ENCODE results near the gene SEPTIN1. TPM values are rescaled to one million over a fixed set of nuclear protein-coding genes. Genes with fewer than 3 reads are reported as not detected.

SEPTIN1 gene
- total and polyA plus RNA-seq, 8 donors, result 2.5 to 6.3 (median 3.1) TPM

Other genes with a start within 250 kb of the SEPTIN1 start
- 100 to 1,000 TPM in 1 of 2 donors, 10 to 100 TPM in 1; 29.3 to 172 TPM for gene CORO1A, start 199.0 kb downstream of the SEPTIN1 start, total RNA-seq
- 10 to 100 TPM; 16.0 to 24.4 (median 17.9) TPM for gene CORO1A, start 199.0 kb downstream of the SEPTIN1 start, polyA plus RNA-seq (ENCODE audit: insufficient read length in 6 of 6)
- 100 to 1,000 TPM in 1 of 2 donors, 10 to 100 TPM in 1; 59.3 to 101 TPM for gene BOLA2B, start 188.9 kb downstream of the SEPTIN1 start, total RNA-seq
- 10 to 100 TPM; 12.0 to 30.4 (median 22.3) TPM for gene BOLA2B, start 188.9 kb downstream of the SEPTIN1 start, polyA plus RNA-seq (ENCODE audit: insufficient read length in 6 of 6)
- gene SLX1A, start 188.7 kb downstream of the SEPTIN1 start, total RNA-seq, result 10 to 100 TPM; 21.5 to 25.5 TPM
- gene SLX1A, start 188.7 kb downstream of the SEPTIN1 start, polyA plus RNA-seq (ENCODE audit: insufficient read length in 6 of 6), result 10 to 100 TPM; 20.6 to 31.0 (median 23.1) TPM
- 10 to 100 TPM; 19.7 to 29.3 TPM for gene SULT1A3, start 183.3 kb downstream of the SEPTIN1 start, total RNA-seq
- 10 to 100 TPM in 4 of 6 donors, 1 to 10 TPM in 2; 6.4 to 13.7 (median 11.4) TPM for gene SULT1A3, start 183.3 kb downstream of the SEPTIN1 start, polyA plus RNA-seq (ENCODE audit: insufficient read length in 6 of 6)
- 10 to 100 TPM; 13.6 to 27.0 TPM for gene NPIPB13, start 134.1 kb downstream of the SEPTIN1 start, total RNA-seq
- 10 to 100 TPM; 11.0 to 32.6 (median 28.8) TPM for gene NPIPB13, start 134.1 kb downstream of the SEPTIN1 start, polyA plus RNA-seq (ENCODE audit: insufficient read length in 6 of 6)
- gene CD2BP2, start 27.3 kb downstream of the SEPTIN1 start, total RNA-seq, result 10 to 100 TPM; 53.2 to 57.6 TPM
- gene CD2BP2, start 27.3 kb downstream of the SEPTIN1 start, polyA plus RNA-seq (ENCODE audit: insufficient read length in 6 of 6), result 10 to 100 TPM; 42.9 to 59.1 (median 51.3) TPM
- gene TBC1D10B, start 12.1 kb downstream of the SEPTIN1 start, total RNA-seq, result 10 to 100 TPM; 32.7 to 43.7 TPM
- gene TBC1D10B, start 12.1 kb downstream of the SEPTIN1 start, polyA plus RNA-seq (ENCODE audit: insufficient read length in 6 of 6), result 10 to 100 TPM; 29.5 to 39.3 (median 34.4) TPM
- gene MYL11, start 7.8 kb downstream of the SEPTIN1 start, total RNA-seq, result 1 to 10 TPM in 1 of 2 donors, not detected in 1; 1.6 TPM
- gene MYL11, start 7.8 kb downstream of the SEPTIN1 start, polyA plus RNA-seq (ENCODE audit: insufficient read length in 6 of 6), result under 1 TPM in 4 of 6 donors, not detected in 2; 0.27 to 0.87 (median 0.62) TPM
- 1 to 10 TPM; 7.0 TPM for gene ZNF48, start 12.9 kb upstream of the SEPTIN1 start, total RNA-seq
- gene ZNF48, start 12.9 kb upstream of the SEPTIN1 start, polyA plus RNA-seq (ENCODE audit: insufficient read length in 6 of 6), result 10 to 100 TPM in 2 of 6 donors, 1 to 10 TPM in 4; 6.8 to 11.7 (median 9.0) TPM
- 1 to 10 TPM; 6.0 to 8.5 TPM for gene ZNF771, start 25.0 kb upstream of the SEPTIN1 start, total RNA-seq
- gene ZNF771, start 25.0 kb upstream of the SEPTIN1 start, polyA plus RNA-seq (ENCODE audit: insufficient read length in 6 of 6), result 1 to 10 TPM; 4.0 to 6.4 (median 5.5) TPM
- gene DCTPP1, start 47.5 kb upstream of the SEPTIN1 start, total RNA-seq, result 10 to 100 TPM; 26.2 to 37.4 TPM
- 10 to 100 TPM; 35.5 to 49.3 (median 38.0) TPM for gene DCTPP1, start 47.5 kb upstream of the SEPTIN1 start, polyA plus RNA-seq (ENCODE audit: insufficient read length in 6 of 6)
- gene SEPHS2, start 63.3 kb upstream of the SEPTIN1 start, total RNA-seq, result 10 to 100 TPM; 50.3 to 64.0 TPM
- gene SEPHS2, start 63.3 kb upstream of the SEPTIN1 start, polyA plus RNA-seq (ENCODE audit: insufficient read length in 6 of 6), result 10 to 100 TPM; 28.4 to 36.6 (median 31.9) TPM
- 10 to 100 TPM; 19.9 to 60.2 TPM for gene ITGAL, start 90.2 kb upstream of the SEPTIN1 start, total RNA-seq
- 1 to 10 TPM; 2.9 to 6.0 (median 5.3) TPM for gene ITGAL, start 90.2 kb upstream of the SEPTIN1 start, polyA plus RNA-seq (ENCODE audit: insufficient read length in 6 of 6)
- gene ZNF768, start 144.0 kb upstream of the SEPTIN1 start, total RNA-seq, result 10 to 100 TPM; 26.1 to 26.4 TPM
- 10 to 100 TPM; 31.6 to 42.2 (median 35.0) TPM for gene ZNF768, start 144.0 kb upstream of the SEPTIN1 start, polyA plus RNA-seq (ENCODE audit: insufficient read length in 6 of 6)
- 10 to 100 TPM in 1 of 2 donors, 1 to 10 TPM in 1; 6.6 to 11.8 TPM for gene ZNF747, start 152.3 kb upstream of the SEPTIN1 start, total RNA-seq
- gene ZNF747, start 152.3 kb upstream of the SEPTIN1 start, polyA plus RNA-seq (ENCODE audit: insufficient read length in 6 of 6), result 1 to 10 TPM; 8.0 to 9.9 (median 9.0) TPM
- 1 to 10 TPM; 7.4 to 9.0 TPM for gene ZNF764, start 175.8 kb upstream of the SEPTIN1 start, total RNA-seq
- 10 to 100 TPM; 11.2 to 15.8 (median 12.4) TPM for gene ZNF764, start 175.8 kb upstream of the SEPTIN1 start, polyA plus RNA-seq (ENCODE audit: insufficient read length in 6 of 6)
- gene ZNF688, start 189.2 kb upstream of the SEPTIN1 start, total RNA-seq, result 10 to 100 TPM; 11.8 to 12.3 TPM
- 10 to 100 TPM in 4 of 6 donors, 1 to 10 TPM in 2; 8.9 to 16.4 (median 13.0) TPM for gene ZNF688, start 189.2 kb upstream of the SEPTIN1 start, polyA plus RNA-seq (ENCODE audit: insufficient read length in 6 of 6)
- gene ZNF785, start 203.1 kb upstream of the SEPTIN1 start, total RNA-seq, result 10 to 100 TPM; 12.9 to 15.6 TPM
- gene ZNF785, start 203.1 kb upstream of the SEPTIN1 start, polyA plus RNA-seq (ENCODE audit: insufficient read length in 6 of 6), result 10 to 100 TPM; 25.0 to 33.0 (median 30.4) TPM
- 1 to 10 TPM; 5.4 to 7.1 TPM for gene ZNF689, start 227.8 kb upstream of the SEPTIN1 start, total RNA-seq
- gene ZNF689, start 227.8 kb upstream of the SEPTIN1 start, polyA plus RNA-seq (ENCODE audit: insufficient read length in 6 of 6), result 1 to 10 TPM; 7.3 to 9.9 (median 8.6) TPM